HG02623 (cell line): ENCODE data around the gene SH2B2.

Source experiments
- ATAC-seq: cut with Tn5 transposase; IDR thresholded peaks from one replicate; pipeline ENCODE4 v1.9.1; 2021; ENCODE audit warnings: moderate library complexity; ENCODE audit not compliant: unreplicated experiment

Gene SH2B2

DNA sequence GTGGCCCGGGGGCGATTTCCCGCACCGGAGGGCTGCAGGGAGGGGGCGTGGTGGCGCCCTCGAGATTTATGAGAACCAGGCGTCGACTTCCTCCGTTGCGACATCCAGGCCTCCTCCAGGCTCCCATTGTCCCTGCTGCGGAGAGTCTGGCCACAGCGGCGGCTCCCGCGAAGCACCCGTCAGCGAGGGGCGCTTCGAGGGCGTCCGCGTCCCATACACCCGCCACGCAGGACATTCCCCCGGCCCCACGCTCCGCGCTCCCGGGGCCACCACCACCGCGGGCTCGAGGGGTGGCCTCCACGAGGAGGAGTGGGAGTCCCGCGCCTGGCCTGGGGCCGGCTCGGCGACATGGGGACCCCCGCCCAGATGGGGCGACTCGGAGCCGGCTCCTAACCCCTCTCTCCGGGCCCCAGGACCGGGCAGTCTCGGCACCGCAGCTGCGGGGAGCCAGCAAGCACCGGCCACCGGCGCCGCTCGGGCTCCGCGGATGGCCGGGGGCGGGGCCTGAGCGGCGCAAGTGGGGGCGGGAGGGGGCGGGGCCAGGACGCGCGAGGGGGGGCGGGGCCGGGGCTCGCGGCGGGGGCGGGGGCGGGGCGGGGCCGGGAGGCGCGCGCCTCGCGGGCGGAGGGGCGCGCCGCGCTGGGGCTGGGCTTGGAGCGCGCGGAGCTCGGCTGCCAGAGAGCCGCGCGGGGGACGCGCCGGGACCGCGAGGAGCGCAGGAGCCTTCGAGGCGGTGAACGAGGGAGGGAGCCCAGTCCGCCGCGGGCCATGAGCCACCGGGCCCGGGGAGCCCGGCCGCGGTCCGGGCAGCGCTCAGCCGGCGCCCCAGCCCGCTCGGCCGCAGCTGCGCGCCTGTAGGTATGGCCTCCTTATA is at the start of gene SH2B2:
SH2B2 (plus strand) TSS at position 632 of the 874 bp plus-strand sequence. CDS start 13,683 bp downstream, outside the sequence.
- ATAC-seq: no peak

- ATAC-seq: no peak
Measured at GRCh38 chr7:102239206-102239820, 47.4 kb upstream of the SH2B2 start.

DNA sequence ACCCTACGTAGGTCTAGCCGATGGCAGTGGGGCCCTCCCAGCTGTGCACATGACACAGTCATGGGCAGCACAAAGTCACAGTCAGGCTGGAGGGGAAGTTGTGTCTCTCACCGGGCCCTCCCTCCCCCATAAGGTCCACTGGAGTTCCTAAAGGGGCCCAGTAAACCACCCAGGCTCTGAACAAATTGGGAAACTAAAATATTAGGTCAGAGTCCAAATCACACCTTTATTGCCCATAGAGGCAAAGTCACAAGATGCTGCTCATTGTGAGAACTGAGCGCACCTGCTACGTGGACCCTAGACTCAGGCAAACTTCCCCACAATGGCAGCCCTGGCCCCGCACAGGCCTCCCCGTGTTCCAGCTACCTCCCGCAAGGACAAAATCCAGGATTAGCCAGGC is 45.2 kb upstream of the SH2B2 start:
- ATAC-seq: no peak

- ATAC-seq: no peak
Measured at GRCh38 chr7:102244601-102245000, 42.1 kb upstream of the SH2B2 start.

GRCh38 chr7:102248081-102248455 is 38.6 kb upstream of the SH2B2 start:
- ATAC-seq: no peak

DNA sequence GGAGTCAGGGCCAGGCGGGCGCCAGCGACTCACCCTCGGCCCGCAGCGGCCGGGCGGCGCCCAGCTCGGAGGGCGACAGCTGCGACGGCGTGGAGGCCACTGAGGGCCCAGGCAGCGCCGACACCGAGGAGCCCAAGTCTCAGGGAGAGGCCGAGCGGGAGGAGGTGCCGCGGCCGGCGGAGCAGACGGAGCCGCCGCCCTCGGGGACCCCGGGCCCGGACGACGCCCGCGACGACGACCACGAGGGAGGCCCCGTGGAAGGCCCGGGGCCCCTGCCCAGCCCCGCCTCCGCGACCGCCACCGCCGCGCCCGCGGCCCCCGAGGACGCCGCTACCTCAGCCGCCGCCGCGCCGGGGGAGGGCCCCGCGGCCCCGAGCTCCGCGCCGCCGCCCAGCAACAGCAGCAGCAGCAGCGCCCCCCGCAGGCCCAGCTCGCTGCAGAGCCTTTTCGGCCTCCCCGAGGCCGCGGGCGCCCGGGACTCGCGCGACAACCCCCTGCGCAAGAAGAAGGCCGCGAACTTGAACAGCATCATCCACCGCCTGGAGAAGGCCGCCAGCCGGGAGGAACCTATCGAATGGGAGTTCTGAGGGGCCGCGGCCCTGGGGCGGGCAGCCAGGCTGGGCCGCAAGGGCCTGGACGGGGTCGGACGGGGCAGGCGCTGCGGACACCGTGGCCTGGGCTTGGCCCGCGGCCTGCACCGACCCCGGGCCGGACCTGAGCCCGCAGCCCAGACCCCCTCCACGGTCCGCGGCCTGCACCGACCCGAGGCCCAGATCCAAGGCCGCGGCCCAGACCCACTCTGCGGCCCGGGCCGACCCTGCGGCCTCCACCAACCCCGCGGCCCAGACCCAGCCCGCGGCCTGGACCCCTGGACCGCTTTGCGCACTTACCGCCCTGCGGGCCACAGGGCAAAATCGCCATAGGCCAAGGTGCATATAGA is 37.9 kb upstream of the SH2B2 start:
- ATAC-seq: no peak

- no peak for ATAC-seq
Measured at GRCh38 chr7:102251531-102252365, 34.9 kb upstream of the SH2B2 start.

DNA sequence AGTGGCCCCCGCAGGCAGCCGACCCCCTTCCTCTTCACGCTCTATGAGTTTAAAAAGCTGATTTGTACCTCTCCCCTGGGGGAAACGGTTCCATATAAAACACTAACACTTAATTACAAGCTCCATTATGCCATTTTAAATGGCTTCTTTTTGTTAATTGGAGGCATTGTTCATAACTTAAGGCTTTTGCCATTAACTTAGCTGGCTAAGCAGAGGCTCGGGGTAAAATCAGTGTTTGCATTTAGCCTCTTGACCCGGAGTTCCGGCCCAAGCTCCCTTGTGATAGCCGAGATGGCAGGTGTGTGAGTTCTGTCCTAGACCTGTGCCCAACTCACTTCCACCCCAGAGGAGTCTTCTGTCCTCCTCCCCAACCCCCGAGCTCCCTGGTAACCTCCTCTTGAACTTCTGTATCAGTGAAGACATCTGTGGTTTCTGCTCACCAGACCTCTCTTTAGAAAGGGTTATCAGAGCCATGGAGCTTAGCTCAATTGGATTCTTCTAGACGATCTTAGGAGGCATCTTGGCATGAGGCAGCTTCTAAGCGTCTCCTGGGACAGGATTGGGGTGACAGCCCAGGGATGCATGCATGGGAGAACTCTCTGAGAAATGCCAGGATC is 34.2 kb upstream of the SH2B2 start:
- ATAC-seq: no peak

DNA sequence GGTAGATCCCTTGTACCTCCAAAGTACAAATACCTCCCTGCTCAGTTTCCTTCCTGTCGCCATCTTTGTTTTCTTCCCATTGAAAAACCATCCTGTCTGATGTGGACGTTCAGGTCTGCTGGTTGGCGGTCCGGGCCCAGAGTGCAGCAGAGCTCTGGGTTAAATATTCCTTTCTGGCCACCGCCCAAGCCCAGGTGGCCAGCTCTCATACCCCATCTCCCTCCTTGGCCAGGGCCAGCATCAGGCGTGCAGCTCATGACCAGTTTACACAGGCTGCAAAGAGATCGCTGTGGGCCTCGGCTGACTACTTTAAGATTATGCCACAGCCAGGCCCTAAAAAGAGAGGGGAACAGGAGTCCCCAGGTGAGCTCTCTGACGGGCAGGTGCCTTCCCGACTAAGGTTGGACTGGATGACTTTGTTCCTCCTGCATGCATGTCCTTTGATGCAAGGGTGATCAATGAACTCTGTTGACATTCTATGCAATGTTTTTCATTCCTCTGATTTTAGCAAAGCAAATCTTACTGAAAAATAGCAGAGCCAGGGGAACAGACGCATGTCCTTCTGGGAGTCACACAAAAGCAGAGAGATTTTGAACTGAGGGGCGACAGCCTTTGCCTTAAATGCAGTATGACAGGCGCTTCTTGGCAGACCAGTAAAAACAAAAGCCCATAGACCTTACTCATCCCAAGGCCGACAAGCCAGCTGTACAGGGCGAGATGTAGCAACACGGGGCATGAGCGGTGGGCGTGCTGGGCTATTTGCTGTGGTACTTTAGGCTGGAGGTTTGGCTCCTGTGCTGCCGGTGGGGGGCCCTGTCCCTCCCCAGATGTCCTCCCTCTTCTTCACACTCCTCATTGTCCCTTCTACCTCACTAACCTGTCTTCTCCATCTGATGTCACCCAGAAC is 33.3 kb upstream of the SH2B2 start:
- no peak for ATAC-seq

DNA sequence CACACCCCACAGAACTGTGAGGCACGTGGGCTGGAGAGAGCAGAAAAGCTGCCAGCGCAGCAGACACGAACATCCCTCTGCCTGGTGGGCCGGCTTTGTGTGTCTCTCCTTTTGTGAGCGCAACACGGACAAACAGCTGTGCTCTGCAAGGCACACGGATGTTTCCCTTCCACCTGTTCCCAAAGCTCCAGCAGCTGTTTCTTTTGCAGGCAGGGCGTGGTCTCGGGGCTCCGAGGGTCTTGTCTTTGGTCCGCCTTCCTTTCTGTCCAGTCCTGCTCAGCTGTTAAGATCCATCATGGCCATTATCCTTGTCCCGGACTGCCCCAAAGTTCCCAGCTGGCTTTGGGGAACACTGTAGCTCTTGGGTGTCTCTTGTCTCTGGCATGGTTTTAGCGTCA is 32.7 kb upstream of the SH2B2 start:
- no peak for ATAC-seq

DNA sequence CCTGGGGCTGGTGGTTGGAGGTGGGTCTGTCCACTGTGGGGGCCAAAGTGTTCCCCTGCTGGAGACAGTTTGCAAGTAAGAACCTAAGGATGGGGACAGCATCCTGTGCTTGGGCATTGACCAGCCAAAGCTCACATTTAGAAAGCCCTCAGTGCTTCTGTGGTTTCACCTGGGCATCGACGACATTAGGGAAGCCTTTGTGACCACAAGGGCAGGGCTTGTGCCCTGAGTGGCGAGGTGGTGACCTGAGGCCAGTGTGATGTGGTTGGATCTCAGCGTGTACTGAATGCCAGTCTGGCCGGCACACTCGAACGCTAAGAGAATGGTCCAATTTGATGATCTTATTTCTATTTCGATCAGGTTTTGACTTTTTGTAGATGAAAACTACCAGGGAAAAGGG is 32.1 kb upstream of the SH2B2 start:
- ATAC-seq: no peak

GRCh38 chr7:102255501-102255900 is 31.2 kb upstream of the SH2B2 start:
- ATAC-seq: no peak

DNA sequence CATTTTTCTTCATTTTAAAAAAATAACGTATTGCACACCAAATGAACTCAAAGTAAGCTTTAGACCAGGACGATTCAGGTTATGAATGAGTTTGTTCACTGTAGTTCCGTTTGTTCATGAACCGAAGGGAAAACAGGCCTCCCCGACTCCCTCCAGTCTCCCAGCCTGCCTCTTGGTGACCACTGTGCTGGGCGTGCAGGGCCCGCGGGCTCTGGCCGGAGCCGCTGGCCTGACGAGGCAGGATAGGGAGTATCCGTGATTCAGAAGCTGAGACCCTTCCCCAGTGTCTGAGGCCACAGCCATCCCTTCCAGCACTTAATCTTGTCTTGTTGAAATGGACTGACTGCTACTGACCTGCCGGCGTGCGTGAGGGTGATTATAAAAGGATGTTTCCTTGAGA is 30.8 kb upstream of the SH2B2 start:
- ATAC-seq: no peak

GRCh38 chr7:102258073-102258748 is 28.5 kb upstream of the SH2B2 start:
- ATAC-seq: no peak

DNA sequence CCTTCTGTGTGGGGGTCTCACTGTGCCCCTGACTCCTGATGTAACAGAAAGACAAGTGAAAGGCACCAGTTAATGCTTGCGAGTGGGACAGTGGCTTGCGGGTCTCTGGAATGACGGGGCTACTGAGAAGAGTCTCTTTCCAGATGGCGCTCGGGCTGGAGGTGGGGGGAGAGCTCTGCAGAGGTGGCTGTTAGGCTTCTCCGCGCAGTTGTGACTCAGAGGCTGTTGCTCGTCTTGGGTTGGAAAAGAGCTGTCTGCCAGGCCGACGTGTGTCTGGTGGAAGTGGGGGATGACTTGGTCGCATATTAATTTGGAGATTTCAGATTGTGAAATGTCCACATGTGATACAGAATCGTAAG is 27.9 kb upstream of the SH2B2 start:
- no peak for ATAC-seq

GRCh38 chr7:102260856-102261255 is 25.8 kb upstream of the SH2B2 start:
- no peak for ATAC-seq

DNA sequence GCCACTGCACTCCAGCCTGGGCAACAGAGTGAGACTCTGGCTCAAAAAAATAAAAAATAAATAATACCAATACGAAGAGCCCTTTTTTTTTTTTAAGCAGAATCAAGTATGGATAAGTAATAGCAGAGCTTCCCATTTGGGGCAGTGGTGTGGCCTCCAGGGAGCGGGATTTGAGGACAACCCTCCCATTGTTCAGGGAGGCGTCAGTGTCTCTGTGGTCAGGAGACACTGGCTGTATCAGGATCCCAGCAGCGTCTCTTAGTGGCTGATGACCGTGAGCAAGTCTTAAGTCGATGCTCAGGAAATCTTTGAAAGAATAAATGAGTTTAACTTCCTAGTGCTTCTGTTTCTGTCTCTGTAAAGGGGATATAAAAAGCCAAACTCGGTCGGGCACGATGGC is 25.2 kb upstream of the SH2B2 start:
- ATAC-seq: no peak

DNA sequence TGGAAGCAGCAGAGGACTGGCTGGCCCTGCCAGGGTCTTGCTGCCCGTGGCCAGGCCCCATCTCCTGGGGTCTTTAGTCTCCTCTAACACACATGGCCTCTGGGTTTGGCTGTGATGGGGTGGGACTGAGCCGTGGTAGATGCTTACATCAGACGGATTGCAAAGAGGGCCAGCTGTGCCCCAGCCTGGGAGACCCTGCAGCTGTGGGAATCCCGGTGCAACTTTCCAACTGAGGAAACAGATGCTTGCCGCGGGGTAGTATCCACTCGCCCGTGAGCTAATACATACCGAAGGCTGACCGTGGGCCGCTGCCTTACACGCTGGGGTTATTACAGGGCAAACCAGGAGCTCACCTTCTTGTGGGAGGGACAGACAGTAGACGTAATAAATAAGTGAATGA is 24.1 kb upstream of the SH2B2 start:
- ATAC-seq: no peak
